Spleen (tissue), 7 donors: Measurements from ENCODE around the gene COL5A1.

Experiments
- CTCF ChIP-seq, 11 experiments: fragments of 200-600 bp in 7 of 11; fragments of 450-650 bp in 4 of 11; sonication (generic) in 4 of 11; IDR thresholded peaks in 8 of 11; conservative IDR thresholded peaks in 3 of 11; 1 replicate in 7 of 11; 2 replicates in 4 of 11; pipeline versions ENCODE4 v1.4.0 to v1.8.0; 2016 to 2021; ENCODE audit warnings: antibody characterized with exemption in 11 of 11, inconsistent platforms in 4 of 11, mild to moderate bottlenecking in 1 of 11
- POLR2AphosphoS5 ChIP-seq, 3 donors: sonication (generic); formaldehyde crosslinking; IDR thresholded peaks; one replicate each; pipeline ENCODE4 v1.5.1; 2017; ENCODE audit warnings: antibody characterized with exemption in 3 of 3
- donor health status: DM: no; HTN: no; CAD: no; lungs with moderate emphysema.
- donor health status: DM: no; HTN: no; CAD: no.
- donor health status: DM: no; HTN: no; CAD: no.

- TF ChIP-seq CTCF (IDR thresholded peaks at IDR 0.05 in 8 of 11, conservative IDR thresholded peaks at IDR 0.05 in 3 of 11) (no peak), POLR2AphosphoS5 (IDR thresholded peaks at IDR 0.05) (peak in 1 of 3 donors; percentile 18)
Observed at GRCh38 chr9:134777153-134777552, 135.6 kb downstream of the COL5A1 start.
